Ishikawa (cell line): Measurements from ENCODE around the gene ODF4.

Source experiments
- CEBPB ChIP-seq: IDR thresholded peaks from 2 replicates; pipeline ENCODE4 v1.6.1; 2012
- CREB1 ChIP-seq: IDR thresholded peaks from 2 replicates; pipeline ENCODE4 v1.6.1; 2012; ENCODE audit warnings: low read depth
- EGR1 ChIP-seq: IDR thresholded peaks from 2 replicates; pipeline ENCODE4 v1.6.1; 2012
- EP300 ChIP-seq: IDR thresholded peaks from 2 replicates; pipeline ENCODE4 v1.6.1; 2012; ENCODE audit warnings: borderline replicate concordance
- FOXM1 ChIP-seq: IDR thresholded peaks from 2 replicates; pipeline ENCODE4 v1.6.1; 2012; ENCODE audit warnings: low read depth, borderline replicate concordance
- MAX ChIP-seq: IDR thresholded peaks from 2 replicates; pipeline ENCODE4 v1.6.1; 2012
- NFIC ChIP-seq: IDR thresholded peaks from 2 replicates; pipeline ENCODE4 v1.6.1; 2012
- RAD21 ChIP-seq: IDR thresholded peaks from 2 replicates; pipeline ENCODE4 v1.6.1; 2012; ENCODE audit warnings: low read depth
- TAF1 ChIP-seq: IDR thresholded peaks from 2 replicates; pipeline ENCODE4 v1.6.1; 2012; ENCODE audit warnings: low read depth, mild to moderate bottlenecking
- TCF12 ChIP-seq: IDR thresholded peaks from 2 replicates; pipeline ENCODE4 v1.6.1; 2012; ENCODE audit warnings: low read depth
- TEAD4 ChIP-seq: IDR thresholded peaks from 2 replicates; pipeline ENCODE4 v1.6.1; 2012
- USF1 ChIP-seq: IDR thresholded peaks from 2 replicates; pipeline ENCODE4 v1.6.1; 2012
- YY1 ChIP-seq: IDR thresholded peaks from 2 replicates; pipeline ENCODE4 v1.6.1; 2012; ENCODE audit warnings: low read depth
- ZBTB7A ChIP-seq: IDR thresholded peaks from 2 replicates; pipeline ENCODE4 v1.6.1; 2012; ENCODE audit warnings: low read depth
- TF ChIP-seq, protein P1 (sequence below): IDR thresholded peaks from 2 replicates; pipeline ENCODE4 v1.6.1; 2012; ENCODE audit warnings: low read depth, mild to moderate bottlenecking

ODF4 gene

GRCh38 chr17:8300226-8300625, 39.4 kb upstream of the ODF4 start:
- TF ChIP-seq YY1 (no peak), EP300 (no peak), NFIC (no peak), CREB1 (no peak), FOXM1 (no peak), USF1 (no peak), CEBPB (no peak), RAD21 (no peak)

DNA sequence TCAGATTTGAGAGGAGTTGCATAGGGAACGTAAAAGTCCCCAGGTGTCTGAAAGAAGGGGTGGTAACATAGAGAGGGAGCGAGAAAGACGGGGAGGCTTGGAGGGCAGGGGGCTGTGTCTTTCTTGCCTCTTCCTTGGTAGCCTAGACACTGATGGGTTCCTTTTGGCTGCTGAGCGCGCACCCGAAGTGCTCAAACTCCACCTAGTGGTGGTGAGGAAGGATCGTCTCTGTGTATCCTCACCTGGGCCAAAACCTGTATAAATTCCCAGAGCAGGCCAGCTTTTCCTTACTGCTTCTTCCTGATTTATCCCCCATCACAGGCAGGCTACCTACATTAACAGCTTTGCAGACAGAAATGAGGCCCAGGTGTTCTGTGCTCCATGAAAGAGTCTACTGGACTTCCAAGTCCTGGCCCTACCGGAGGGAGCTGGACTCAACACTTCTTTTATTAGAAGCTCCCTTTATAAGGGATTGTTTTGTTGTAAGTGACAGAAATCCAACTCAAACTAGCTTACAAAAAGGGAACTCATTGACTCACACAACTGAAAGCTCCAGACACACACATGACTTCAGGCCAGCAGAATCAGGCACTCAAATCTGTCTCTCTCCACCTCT, 38.9 kb upstream of the ODF4 start:
- TF ChIP-seq RAD21 (peak; percentile 94), TEAD4 (no peak), EGR1 (no peak), NFIC (no peak), TCF12 (no peak)

DNA sequence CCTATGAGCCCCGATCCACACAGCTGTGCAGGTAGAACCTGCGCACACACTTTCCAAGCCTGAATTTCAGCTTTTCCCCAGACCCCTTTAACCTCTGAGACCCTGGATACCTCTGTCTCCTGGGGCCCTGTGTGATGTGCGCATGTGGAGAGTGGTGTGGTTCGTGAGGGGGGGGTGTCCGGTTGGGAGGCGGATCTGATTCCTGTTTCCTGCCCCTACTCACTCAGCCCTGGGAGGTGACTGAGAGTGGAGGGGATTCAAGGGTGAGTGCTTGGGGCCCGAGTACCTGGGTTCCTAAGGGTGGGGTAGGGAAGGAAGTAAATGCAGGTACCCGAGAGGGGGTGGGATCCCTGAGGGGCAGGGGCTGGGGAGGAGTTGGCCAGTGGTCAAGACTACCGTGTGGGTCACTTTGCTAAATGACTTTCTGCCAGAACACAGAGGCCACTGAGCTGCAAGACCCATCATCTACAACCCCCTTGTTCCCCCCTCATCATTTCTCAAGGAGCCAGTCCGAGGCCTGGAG, 29.0 kb upstream of the ODF4 start:
- no peak for TF ChIP-seq TCF12

GRCh38 chr17:8311131-8311790, 28.4 kb upstream of the ODF4 start:
- TF ChIP-seq CEBPB (no peak), YY1 (no peak), EP300 (no peak), TCF12 (no peak), USF1 (no peak), EGR1 (no peak), NFIC (no peak), TAF1 (no peak), FOXM1 (no peak), ZBTB7A (no peak), MAX (no peak), CREB1 (no peak), TEAD4 (no peak), RAD21 (no peak)
- TF ChIP-seq, protein P1, sequence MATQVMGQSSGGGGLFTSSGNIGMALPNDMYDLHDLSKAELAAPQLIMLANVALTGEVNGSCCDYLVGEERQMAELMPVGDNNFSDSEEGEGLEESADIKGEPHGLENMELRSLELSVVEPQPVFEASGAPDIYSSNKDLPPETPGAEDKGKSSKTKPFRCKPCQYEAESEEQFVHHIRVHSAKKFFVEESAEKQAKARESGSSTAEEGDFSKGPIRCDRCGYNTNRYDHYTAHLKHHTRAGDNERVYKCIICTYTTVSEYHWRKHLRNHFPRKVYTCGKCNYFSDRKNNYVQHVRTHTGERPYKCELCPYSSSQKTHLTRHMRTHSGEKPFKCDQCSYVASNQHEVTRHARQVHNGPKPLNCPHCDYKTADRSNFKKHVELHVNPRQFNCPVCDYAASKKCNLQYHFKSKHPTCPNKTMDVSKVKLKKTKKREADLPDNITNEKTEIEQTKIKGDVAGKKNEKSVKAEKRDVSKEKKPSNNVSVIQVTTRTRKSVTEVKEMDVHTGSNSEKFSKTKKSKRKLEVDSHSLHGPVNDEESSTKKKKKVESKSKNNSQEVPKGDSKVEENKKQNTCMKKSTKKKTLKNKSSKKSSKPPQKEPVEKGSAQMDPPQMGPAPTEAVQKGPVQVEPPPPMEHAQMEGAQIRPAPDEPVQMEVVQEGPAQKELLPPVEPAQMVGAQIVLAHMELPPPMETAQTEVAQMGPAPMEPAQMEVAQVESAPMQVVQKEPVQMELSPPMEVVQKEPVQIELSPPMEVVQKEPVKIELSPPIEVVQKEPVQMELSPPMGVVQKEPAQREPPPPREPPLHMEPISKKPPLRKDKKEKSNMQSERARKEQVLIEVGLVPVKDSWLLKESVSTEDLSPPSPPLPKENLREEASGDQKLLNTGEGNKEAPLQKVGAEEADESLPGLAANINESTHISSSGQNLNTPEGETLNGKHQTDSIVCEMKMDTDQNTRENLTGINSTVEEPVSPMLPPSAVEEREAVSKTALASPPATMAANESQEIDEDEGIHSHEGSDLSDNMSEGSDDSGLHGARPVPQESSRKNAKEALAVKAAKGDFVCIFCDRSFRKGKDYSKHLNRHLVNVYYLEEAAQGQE: no peak

DNA sequence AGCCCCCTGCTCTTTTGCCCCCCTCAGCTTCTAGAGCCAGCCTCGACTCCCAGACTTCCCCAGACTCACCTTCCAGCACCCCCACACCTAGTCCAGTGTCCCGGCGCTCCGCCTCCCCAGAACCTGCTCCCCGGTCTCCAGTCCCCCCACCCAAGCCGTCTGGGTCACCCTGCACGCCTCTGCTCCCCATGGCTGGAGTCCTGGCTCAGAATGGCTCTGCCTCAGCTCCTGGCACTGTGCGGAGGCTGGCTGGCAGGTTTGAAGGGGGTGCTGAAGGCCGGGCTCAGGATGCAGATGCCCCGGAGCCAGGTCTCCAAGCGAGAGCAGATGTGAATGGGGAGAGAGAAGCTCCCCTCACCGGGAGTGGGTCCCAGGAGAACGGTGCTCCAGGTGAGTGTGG, 27.4 kb upstream of the ODF4 start:
- no peak for TF ChIP-seq FOXM1
- no peak for TF ChIP-seq TAF1
- TF ChIP-seq YY1: no peak
- TF ChIP-seq EP300: no peak
- no peak for TF ChIP-seq CREB1
- TF ChIP-seq MAX: no peak
- TF ChIP-seq TEAD4: no peak
- TF ChIP-seq NFIC: no peak
- TF ChIP-seq USF1: no peak
- no peak for TF ChIP-seq CEBPB
- TF ChIP-seq, protein P1: no peak
- TF ChIP-seq EGR1: no peak
- no peak for TF ChIP-seq ZBTB7A
- no peak for TF ChIP-seq RAD21
- TF ChIP-seq TCF12: no peak
